HL-60 (cell line): ENCODE measurements around the gene PAQR5.

Experiments used
- GABPA ChIP-seq: IDR thresholded peaks from 2 replicates; pipeline ENCODE4 v1.6.1; 2012; ENCODE audit warnings: low read depth
- POLR2AphosphoS5 ChIP-seq: IDR thresholded peaks from 2 replicates; pipeline ENCODE4 v1.6.1; 2012; ENCODE audit warnings: low read depth
- SPI1 ChIP-seq: IDR thresholded peaks from 2 replicates; pipeline ENCODE4 v1.6.1; 2012; ENCODE audit warnings: low read depth, mild to moderate bottlenecking, borderline replicate concordance
- TF ChIP-seq, protein P1 (sequence below): IDR thresholded peaks from one replicate; pipeline ENCODE4 v1.5.1; 2011; ENCODE audit warnings: low read length, control low read depth, inconsistent platforms; ENCODE audit not compliant: insufficient read depth
- TF ChIP-seq, protein P2 (sequence below): IDR thresholded peaks from 2 replicates; pipeline ENCODE4 v1.6.1; 2012; ENCODE audit warnings: low read depth; ENCODE audit not compliant: insufficient replicate concordance

DNA sequence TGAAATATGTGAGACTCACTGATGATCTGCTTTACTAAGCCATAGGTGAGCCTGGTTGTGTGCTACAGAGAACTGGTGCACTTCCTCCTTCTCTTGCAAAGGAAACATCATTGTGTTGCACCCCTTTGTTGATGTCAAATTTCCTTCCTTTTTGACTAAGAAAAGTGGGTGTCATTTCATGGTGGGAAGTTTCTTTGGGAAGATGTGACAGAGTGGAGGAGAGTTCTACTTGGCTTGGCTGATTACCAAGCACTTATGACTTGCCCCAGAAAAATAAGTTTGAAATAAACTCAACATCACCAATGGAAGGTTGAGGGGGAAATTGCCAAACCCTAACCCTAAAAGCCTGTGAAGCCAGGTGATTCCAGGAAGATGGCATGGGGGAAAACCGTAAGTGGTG is 61.9 kb downstream of the PAQR5 start:
- TF ChIP-seq POLR2AphosphoS5: no peak
- TF ChIP-seq, protein P1, sequence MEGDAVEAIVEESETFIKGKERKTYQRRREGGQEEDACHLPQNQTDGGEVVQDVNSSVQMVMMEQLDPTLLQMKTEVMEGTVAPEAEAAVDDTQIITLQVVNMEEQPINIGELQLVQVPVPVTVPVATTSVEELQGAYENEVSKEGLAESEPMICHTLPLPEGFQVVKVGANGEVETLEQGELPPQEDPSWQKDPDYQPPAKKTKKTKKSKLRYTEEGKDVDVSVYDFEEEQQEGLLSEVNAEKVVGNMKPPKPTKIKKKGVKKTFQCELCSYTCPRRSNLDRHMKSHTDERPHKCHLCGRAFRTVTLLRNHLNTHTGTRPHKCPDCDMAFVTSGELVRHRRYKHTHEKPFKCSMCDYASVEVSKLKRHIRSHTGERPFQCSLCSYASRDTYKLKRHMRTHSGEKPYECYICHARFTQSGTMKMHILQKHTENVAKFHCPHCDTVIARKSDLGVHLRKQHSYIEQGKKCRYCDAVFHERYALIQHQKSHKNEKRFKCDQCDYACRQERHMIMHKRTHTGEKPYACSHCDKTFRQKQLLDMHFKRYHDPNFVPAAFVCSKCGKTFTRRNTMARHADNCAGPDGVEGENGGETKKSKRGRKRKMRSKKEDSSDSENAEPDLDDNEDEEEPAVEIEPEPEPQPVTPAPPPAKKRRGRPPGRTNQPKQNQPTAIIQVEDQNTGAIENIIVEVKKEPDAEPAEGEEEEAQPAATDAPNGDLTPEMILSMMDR: no peak
- no peak for TF ChIP-seq GABPA
- TF ChIP-seq, protein P2, sequence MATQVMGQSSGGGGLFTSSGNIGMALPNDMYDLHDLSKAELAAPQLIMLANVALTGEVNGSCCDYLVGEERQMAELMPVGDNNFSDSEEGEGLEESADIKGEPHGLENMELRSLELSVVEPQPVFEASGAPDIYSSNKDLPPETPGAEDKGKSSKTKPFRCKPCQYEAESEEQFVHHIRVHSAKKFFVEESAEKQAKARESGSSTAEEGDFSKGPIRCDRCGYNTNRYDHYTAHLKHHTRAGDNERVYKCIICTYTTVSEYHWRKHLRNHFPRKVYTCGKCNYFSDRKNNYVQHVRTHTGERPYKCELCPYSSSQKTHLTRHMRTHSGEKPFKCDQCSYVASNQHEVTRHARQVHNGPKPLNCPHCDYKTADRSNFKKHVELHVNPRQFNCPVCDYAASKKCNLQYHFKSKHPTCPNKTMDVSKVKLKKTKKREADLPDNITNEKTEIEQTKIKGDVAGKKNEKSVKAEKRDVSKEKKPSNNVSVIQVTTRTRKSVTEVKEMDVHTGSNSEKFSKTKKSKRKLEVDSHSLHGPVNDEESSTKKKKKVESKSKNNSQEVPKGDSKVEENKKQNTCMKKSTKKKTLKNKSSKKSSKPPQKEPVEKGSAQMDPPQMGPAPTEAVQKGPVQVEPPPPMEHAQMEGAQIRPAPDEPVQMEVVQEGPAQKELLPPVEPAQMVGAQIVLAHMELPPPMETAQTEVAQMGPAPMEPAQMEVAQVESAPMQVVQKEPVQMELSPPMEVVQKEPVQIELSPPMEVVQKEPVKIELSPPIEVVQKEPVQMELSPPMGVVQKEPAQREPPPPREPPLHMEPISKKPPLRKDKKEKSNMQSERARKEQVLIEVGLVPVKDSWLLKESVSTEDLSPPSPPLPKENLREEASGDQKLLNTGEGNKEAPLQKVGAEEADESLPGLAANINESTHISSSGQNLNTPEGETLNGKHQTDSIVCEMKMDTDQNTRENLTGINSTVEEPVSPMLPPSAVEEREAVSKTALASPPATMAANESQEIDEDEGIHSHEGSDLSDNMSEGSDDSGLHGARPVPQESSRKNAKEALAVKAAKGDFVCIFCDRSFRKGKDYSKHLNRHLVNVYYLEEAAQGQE: no peak
- peak; percentile 72; the same call in 1 of the 2 replicates for TF ChIP-seq SPI1
